NCI-H2029 (cell line): ENCODE data around the gene CFAP221.

Experiments used
- DNase-seq: peaks from one replicate; lab custom pipeline; 2025; lab: John Stamatoyannopoulos, UW

Gene CFAP221

DNA sequence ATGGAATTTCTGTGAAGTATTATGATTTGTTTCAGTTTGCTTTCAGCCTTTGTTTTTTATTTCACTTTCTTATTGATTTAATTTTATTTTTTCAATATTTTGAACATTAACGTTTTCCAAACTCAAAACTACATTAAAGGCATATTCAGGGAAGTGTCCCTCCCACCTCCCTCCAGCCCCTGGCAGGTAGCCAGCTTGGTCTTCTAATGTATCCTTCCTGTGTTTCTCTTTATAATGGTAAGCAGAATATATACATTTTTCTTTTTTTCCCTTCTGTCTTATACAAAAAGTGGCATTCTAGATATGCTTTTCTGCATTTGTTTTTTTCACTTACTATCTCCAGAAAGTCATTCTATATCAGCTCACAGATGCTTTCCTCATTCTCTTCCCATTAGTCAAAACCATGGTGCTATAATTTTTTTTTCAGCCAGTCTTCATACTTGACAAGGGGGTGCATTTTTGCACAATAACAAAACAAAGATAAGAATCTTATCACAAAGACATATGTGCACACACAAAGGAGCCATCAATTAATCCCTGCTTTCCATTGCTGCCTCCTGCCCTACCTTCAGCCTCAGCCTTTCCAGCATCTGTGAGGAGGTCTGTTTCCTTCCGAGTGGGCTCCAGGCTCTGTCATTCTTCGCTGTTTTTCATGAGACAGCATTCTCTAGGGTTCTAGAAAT lies 101.1 kb downstream of the CFAP221 start:
- no peak for DNase-seq

DNA sequence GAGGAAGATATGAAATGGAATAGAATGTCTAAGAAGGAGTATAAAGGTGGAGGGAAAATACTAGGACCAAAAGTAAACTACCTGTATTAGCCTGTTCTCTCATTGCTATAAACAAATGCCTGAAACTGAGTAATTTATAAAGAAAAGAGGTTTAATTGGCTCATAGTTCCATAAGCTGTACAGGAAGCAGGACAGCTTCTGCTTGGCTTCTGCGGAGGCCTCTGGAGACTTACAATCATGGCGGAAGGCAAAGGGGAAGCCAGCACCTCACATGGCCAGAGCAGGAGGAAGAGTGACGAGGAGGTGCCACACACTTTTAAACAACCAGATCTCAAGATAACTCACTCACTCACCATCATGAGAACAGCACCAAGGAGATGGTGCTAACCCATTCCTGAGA lies 101.9 kb downstream of the CFAP221 start:
- DNase-seq = no peak

GRCh38 chr2:119647440-119648169 lies 103.4 kb downstream of the CFAP221 start:
- no peak for DNase-seq

DNA sequence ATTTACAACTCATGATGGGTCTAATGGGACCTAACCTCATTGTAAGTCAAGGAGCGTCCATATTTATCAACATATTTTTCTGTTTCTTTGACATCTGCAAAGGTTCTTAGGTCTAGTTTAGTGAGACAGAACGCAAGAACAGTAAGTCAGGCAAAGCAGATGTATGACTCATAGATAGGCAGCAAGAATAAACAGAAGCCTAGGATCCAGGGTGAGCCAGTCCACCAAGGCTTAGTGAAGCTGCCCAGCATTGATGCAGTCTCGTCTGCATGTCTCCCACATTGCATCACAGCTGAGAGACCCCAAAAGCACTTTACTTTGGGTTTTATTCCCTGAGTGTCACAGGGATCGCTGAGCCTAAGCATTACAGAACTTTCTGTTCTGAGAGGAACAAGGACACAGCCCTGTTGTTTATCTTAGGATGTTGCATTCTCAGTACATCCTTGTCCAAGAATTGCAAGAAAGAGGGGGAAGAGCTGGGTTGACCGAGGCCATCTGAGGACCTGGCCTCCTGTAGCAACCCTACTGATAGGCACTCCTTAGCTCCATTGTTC lies 105.2 kb downstream of the CFAP221 start:
- no peak for DNase-seq

DNA sequence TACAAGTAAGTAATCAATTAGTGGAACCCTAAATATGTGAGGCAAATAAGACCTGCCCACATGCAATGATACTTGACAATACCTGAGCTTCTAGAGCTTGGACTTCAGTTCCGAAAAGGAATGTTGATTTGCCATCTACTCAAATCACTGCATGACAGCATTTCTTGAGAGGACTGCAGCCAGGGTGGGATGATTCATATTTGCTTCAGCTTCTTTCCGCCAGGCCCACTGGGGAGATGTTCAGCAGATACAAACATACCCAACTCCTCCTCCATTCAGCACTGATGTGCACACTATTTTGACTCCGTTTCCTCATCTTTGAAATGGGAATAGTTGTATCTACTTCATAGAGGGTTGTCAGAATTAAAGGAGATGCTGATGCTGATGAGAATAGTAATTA lies 106.0 kb downstream of the CFAP221 start:
- DNase-seq = no peak

DNA sequence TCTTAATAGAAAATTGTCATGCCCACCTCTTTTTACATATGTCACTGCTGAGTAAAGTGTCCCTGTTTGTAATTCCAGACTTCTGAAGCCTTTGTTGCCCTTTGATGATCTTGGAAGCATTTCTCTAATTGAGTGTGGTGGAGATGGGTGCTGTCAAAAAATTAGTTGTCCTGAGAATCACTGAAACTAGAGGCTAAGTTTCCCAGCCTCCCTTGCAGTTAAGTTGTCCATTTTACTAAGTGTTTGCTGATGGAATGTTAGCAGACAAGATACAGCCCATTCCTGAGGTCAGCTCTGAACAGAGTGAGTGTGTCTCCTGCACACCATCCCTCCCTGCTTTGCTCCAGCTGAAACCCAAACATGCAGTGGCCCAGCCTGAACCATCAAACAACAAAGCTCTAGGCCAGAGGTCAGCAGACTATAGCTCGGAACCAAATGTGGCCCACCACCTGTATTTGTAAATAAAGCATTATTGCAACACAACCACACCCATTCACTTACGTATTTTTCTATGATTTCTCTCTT lies 106.7 kb downstream of the CFAP221 start:
- DNase-seq = no peak

DNA sequence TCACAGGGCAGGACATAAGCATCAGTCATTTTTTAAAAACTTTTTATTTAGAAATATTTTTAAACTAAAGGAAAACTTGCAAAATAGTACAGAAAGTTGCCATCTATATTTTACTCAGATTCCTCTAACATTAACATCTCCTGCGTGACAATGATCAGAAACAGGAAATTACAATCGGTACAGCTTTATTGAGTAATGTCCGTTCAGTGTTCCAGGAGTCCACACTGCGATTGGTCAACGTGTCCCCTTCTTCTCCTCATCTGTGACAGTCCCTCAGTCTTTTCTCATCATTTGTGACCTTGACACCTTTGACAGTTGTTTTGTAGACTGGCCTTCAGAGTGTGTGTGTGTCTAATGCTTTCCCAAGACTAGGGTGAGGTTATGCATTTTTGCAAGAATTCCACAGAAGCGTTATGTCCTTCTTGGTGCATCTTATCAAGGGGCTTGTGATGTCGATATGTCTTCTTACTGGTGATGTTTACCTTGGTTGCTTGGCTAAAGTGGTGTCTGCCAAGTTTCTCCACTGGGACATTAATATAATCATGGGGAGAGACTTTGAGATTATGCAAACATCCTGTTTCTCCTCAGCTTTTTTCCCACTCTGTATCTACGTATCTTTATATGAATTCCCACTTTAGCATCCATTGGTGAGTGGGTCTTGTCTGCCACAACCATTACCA lies 113.4 kb downstream of the CFAP221 start:
- DNase-seq = no peak

DNA sequence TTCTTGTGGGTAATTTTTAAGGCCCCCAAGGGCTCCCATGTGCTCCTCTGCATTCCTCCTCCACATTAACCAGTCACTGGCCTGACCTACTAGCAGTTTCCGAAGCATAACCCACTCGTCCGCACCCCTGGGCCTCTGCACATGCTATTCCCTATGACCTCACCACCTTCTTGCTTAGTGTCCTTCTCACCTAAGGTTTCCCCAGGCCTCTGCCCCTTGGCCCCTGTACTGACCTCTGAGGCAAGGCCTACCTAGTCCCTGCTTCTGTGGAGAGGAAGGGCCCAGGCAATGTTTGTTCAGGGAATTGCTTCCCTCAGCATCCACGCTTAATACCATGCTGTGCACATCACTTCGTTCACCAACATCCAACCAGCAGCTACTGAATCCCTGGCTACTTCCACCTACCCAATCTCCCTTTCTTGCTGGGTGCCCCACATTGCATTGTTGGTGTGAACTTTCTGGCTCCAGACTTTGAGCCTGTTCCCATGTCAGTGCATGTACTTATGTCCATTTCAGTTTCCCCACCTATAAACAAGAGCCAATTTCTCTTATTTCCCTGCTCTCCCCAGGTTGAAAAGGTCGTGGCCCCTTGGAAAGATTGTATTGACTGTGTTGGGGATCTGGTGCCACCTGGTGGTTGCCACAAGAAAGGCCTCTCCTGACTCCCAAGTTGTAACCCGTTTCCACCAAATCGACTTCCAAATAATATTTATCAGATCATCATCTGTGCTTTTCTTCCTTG lies 115.5 kb downstream of the CFAP221 start:
- DNase-seq = peak; percentile 19

DNA sequence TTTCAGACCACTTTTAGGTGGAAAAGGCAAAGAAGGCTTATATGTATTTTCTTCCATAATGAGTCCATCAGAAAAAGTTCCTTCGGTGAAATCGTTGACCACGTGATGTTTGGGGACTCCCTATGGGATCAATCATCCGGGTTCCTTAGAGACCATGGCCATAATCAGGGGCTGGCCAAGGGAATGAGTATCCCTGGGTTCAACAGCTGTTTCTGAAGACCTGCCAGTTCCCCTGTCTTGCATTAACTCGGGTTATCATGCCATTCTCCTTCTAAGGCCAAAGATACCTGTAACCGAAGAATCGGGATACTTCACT lies 116.1 kb downstream of the CFAP221 start:
- DNase-seq = no peak

DNA sequence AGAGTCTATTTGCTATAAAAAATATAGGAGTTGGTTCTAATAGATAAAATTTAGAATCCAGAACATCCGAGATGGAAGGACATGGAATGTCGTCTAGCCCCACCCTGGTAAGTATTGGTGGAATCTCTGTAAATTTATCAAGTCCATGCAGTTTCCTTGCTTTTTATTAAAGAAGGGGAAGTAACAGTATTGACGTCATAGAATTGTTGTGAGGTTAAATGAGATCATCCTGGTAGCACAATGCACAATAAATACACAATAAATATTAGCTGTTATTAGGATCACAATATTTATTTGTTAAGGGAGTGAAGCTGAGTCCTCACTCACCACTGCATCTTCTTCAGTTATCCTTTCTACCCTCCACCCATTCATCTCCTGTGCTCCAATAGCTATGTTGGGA lies 118.0 kb downstream of the CFAP221 start:
- no peak for DNase-seq

DNA sequence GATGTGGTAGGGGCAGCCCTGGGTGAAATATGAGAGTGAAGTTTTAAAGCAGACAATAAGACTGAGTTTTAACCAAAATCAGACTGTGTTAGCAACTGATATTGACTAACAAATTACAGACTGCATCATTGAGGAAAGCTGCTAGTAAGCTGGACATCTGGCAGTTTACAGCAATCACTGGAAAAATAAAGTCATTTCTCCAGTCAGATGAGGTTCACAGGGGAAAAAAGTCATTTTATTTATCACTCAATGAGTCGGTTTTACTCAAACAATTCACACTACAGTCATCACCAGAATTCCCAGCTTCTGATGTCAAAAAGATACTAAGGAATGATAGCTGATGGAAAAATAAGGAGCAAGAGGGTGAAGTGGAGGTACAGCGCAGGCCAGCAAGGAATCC lies 124.3 kb downstream of the CFAP221 start:
- no peak for DNase-seq

DNA sequence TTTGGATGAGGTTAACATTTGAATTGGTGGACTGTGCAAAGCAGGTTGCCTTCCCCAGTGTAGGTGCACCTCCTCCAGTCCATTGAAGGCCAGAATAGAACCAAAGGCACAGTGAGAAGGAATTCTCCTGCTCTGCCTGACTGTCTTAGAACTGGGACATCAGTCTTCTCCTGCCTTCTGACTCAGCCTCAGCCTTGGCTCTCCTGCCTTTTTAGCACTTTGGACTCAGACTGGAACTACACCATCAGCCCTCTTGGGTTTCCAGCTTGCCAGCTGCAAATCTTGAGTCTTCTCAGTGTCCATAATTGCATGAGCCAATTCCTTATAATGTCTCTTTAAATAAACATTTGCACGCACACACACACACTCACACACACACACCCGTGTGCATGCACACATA lies 126.8 kb downstream of the CFAP221 start:
- no peak for DNase-seq

DNA sequence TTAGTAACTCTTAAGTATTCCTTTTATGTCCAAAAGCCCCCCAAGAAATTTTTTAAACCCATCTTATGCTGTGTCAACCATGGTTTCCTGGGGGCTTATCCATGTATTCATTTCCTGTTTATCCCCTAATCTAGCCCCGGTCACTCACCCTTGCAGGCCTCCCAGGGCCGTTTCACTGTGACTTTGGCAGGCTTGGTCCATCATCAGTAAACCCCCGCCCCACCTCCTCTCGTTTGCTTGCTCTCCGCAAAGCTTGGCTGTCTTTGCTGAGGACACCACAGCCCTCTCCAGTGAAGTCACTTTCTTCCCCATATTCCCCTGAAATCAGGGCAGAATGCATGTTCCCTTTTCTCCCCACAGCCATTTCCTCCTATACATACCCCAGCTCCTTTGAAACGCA lies 127.5 kb downstream of the CFAP221 start:
- no peak for DNase-seq

DNA sequence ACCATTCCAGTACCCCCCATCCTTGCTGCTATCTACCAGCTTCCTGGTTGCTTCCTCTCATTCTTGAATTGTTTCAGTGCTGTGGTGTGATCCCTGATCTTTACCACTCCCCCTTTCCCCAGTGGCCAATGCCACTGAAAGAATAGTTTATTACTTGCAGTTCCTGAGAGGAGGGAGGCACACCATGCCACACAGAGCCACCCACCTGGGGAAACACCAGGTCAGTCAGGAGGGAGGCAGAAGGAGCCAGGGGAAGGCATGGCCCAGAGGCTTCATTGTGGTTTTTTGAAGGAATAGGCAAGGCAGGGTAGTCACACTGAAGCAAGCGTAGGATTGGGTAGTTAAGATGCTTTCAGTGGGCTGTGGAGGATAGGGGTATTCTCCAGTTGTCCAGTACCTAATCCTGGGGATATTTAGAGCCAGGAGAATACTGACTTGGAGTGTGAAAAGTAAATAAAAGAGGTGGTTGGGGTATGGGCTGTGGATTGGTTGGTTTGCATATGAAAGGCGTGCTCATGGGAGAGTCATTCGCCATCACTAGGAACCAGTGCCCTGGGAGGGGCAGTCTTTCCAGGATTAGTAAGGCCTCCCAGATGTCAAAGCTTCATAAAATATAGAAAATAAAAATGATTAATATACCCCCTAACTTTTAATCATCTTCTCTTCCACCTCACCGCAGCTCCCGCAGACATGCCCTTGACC lies 128.1 kb downstream of the CFAP221 start:
- no peak for DNase-seq

DNA sequence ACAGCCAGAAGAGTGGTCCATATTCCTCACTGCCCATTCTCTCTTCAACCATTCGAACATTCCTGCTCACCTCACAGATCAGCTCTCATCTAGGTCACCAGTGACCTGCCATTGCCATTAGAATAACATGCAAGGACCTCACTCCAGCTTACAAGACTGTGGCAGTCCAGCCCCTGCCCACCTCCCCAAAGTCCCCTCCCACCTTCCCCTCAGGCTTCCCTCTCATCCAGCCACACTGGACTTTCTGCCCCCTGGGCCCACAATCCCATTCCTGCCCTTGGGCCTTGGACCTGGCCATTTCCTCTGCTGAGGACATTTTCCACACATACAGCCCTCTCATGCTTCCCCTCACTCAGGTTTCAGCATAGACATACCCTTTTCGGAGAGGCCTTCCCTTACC lies 129.5 kb downstream of the CFAP221 start:
- no peak for DNase-seq

GRCh38 chr2:119674711-119675500 lies 130.7 kb downstream of the CFAP221 start:
- peak; percentile 12 for DNase-seq

- peak; percentile 92 for DNase-seq
Measured at GRCh38 chr2:119678021-119678656, 133.9 kb downstream of the CFAP221 start.

GRCh38 chr2:119679526-119679837 lies 135.2 kb downstream of the CFAP221 start:
- DNase-seq = no peak

GRCh38 chr2:119679846-119680245 lies 135.6 kb downstream of the CFAP221 start:
- DNase-seq = no peak

DNA sequence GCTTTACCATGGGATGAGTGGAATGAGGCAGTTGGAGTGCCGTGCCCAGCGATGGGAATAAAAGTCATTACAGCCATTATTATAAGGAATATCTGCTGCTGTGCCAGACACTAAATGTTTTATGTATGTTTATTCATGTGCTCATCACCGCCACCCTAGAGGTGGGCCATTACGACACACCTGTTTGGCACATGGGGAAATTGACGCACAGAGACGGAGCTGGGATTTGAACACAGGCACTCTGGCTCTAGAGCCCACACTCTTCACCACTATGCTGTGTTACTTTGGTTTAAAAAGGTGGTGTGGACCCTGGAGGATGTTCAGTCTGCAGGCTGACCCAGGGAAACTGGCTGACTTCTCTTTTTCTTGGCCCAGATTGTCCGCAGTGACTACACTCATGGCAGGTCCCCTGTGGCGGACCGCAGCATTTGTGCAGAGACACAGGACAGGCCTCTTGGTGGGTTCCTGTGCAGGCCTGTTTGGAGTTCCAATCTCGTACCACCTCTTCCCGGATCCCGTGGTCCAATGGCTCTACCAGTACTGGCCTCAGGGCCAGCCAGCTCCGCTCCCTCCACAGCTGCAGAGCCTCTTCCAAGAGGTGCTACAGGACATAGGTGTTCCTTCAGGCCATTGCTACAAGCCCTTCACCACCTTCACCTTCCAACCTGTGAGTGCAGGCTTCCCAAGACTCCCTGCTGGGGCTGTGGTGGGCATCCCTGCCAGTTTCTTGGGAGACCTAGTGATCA lies 136.4 kb downstream of the CFAP221 start:
- DNase-seq = no peak
